Aorta (tissue), 5 donors: ENCODE data around the gene APOL3. TPM values are rescaled to one million over a fixed set of nuclear protein-coding genes. Genes with fewer than 3 reads are reported as not detected.
"Not testable (repeated sequence)": the region's sequence is repeated elsewhere in the genome, so short reads cannot be mapped to it uniquely, and the experiment has no call there.

Experiments
- ATAC-seq: fragments of 200-7000 bp; cut with Tn5 transposase; one replicate; pipeline ENCODE4 v1.9.1; 2022; ENCODE audit warnings: moderate library complexity; ENCODE audit not compliant: low FRiP score
- DNase-seq, 2 donors: peaks; one replicate each; pipeline ENCODE4 v3.0.0-alpha.2; 2020
- H3K27ac ChIP-seq, 2 donors: one replicate each; pipeline ENCODE4 v1.5.1; 2013; ENCODE audit warnings: low read length in 2 of 2, mild to moderate bottlenecking in 2 of 2, moderate library complexity in 2 of 2, control low read depth in 1 of 2, inconsistent platforms in 1 of 2, low read depth in 1 of 2
- H3K27me3 ChIP-seq, 2 donors: one replicate each; pipeline ENCODE4 v1.6.1; 2013; ENCODE audit warnings: control low read depth in 1 of 2, low read length in 1 of 2, mild to moderate bottlenecking in 1 of 2, moderate library complexity in 1 of 2; ENCODE audit not compliant: insufficient read depth in 2 of 2, control insufficient read depth in 1 of 2
- H3K36me3 ChIP-seq, 2 donors: one replicate each; pipeline ENCODE4 v1.6.1; 2013; ENCODE audit warnings: control low read depth in 1 of 2, low read length in 1 of 2, mild to moderate bottlenecking in 1 of 2; ENCODE audit not compliant: insufficient read depth in 2 of 2, control insufficient read depth in 1 of 2
- H3K4me1 ChIP-seq, 2 donors: one replicate each; pipeline ENCODE4 v1.6.1; 2013; ENCODE audit warnings: low read length in 2 of 2, control low read depth in 1 of 2, mild to moderate bottlenecking in 1 of 2, moderate library complexity in 1 of 2; ENCODE audit not compliant: insufficient read depth in 2 of 2, control insufficient read depth in 1 of 2
- H3K4me3 ChIP-seq, 2 donors: one replicate each; pipeline ENCODE4 v1.5.1; 2013; ENCODE audit warnings: low read length in 2 of 2, control low read depth in 1 of 2, mild to moderate bottlenecking in 1 of 2
- H3K9me3 ChIP-seq: one replicate; pipeline ENCODE4 v1.6.1; 2013; ENCODE audit warnings: mild to moderate bottlenecking, low read length; ENCODE audit not compliant: control insufficient read depth
- WGBS, 2 donors: extraction: QIAGEN DNeasy Blood & Tissue Kit; methylation state at CpG; one replicate each; pipeline ENCODE4 v1.1.7; 2013; 5-methylcytosine and 5-hydroxymethylcytosine counted together
- intact Hi-C, 2 donors: fragments of 100-400 bp; cut with DNase I; formaldehyde crosslinking; loops; one replicate each; pipeline versions ENCODE4 v1.14.2 to v1.15.0; 2022
- polyA plus RNA-seq, 2 donors: library from polyadenylated mRNA; stranded (reverse); fragments of 200-250 nt; gene quantifications; one replicate each; pipeline ENCODE4 v1.2.3, GENCODE V29; 2013
- total RNA-seq, 2 donors: library from RNA; stranded (reverse); fragmentation: NEBNext Ultra II Directional; extraction: Animal tissue kit (Norgen Biotek cat#: 25700); gene quantifications; one replicate each; pipeline ENCODE4 v1.2.1, GENCODE V29; 2021
- donor health status: healthy with polysubstance abuse.
- donor health status: Bipolar disorder and iron deficiency.
- donor health status: DM: no; HTN: no; CAD: no.
- donor health status: DM: no; HTN: no; CAD: no.
- donor health status: DM: yes; HTN: yes; CAD: no.

APOL3 gene
- total and polyA plus RNA-seq, 4 donors, result 40.2 to 113 (median 63.3) TPM

DNA sequence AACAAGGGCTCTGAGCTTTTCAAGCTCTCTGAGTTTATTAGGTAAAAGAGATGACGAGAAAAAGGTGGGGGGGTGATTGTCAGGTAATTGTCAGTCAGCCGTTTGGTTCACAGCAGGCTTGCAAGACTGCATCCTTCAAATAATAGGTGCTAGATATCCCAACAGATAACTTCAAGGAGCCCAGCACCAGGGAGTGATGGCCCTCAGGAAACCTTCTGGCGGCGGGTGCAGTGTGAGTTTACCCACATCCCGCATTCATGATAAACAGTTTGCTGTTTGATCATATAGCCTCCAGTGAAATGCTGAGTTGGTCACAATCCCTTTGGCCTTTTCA, 1.2 kb upstream of the APOL3 start:
- ATAC-seq, H3K27me3 ChIP-seq, intact Hi-C loops, H3K4me1 ChIP-seq, H3K4me3 ChIP-seq, DNase-seq, H3K27ac ChIP-seq, H3K9me3 ChIP-seq, H3K36me3 ChIP-seq: not testable (repeated sequence)
- WGBS, 2 donors, result 66 to 84% methylated on average over 5 of the region's 5 CpGs

DNA sequence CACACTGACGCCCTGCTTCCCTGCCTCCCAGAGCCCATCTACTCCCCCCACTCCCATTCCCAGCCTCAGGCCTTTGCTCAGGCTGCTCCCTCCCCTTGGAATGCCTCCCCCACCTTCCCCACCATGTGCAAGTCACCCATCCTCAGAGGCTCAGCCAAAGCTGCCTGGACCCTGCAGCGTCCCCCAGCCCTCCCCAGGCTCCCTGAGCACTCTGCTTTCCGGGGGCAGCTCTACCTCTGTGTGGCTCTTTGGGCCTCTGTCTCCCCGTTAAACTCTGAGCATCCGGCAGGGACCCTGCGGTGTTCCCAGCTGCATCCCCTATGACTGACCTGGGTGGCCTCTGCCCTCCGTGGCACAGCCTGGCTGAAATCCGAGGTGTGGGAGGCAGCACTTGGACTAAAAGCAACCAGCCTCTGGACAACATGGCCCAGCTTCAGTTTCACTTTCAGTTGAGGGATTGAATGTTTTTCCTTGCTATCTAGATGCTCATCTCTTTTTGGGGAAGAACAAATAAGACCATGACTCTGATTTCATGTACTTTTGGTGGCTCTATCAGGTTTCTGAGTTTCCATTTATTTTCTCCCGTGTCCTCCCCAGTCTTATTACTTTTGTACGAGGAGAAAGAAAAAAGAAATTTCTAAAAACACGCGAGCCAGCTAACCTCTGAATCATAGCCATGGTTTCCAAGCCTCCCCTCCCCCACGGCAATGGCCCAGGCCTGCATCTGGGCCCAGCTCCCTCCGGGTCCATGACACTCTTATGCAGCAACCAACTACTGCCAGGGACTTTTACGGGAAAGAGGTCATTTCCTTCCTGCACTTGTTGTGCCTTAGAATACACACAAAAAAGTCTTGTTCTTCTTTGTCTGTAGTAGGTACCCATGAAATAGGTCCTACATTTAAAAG, 3.8 kb downstream of the APOL3 start:
- intact Hi-C loops, result no loop called here
- Histone ChIP-seq H3K4me1 (no peaks in the 10 kb centered on the region), H3K27ac (peak overlapping the region; percentile 38), H3K9me3 (no peaks in the 10 kb centered on the region), H3K36me3 (no peaks in the 10 kb centered on the region), H3K27me3 (no peaks in the 10 kb centered on the region), H3K4me3 (peak overlapping the region; percentile 6 to 12)
- 9 to 11% methylated on average over 15 of the region's 15 CpGs for WGBS, 2 donors
- ATAC-seq, result peak; percentile 88
- peak; percentile 93 to 94 for DNase-seq

- Histone ChIP-seq H3K27me3 (no peaks in the 10 kb centered on the region), H3K9me3 (no peaks in the 10 kb centered on the region), H3K4me3 (no peak overlapping the region), H3K27ac (peak overlapping the region; percentile 38), H3K36me3 (no peaks in the 10 kb centered on the region), H3K4me1 (no peaks in the 10 kb centered on the region)
- 76% methylated on average over 8 of the region's 8 CpGs for WGBS, 2 donors
- intact Hi-C loops, result no loop called here
- no peak for ATAC-seq
- no peak for DNase-seq
Observed at GRCh38 chr22:36156119-36156514, 4.4 kb downstream of the APOL3 start.

GRCh38 chr22:36155702-36156101, 4.9 kb downstream of the APOL3 start:
- peak overlapping the region in 1 of 2 donors; percentile 53 for H3K27ac ChIP-seq
- no peaks in the 10 kb centered on the region for H3K9me3 ChIP-seq
- WGBS, 2 donors, result 44 to 47% methylated on average over 7 of the region's 7 CpGs
- DNase-seq (peak; percentile 65 to 82), ATAC-seq (peak; percentile 77)
- H3K4me1 ChIP-seq, result no peaks in the 10 kb centered on the region
- H3K36me3 ChIP-seq, result no peaks in the 10 kb centered on the region
- intact Hi-C loops, result no loop called here
- no peaks in the 10 kb centered on the region for H3K27me3 ChIP-seq
- no peak overlapping the region for H3K4me3 ChIP-seq

DNA sequence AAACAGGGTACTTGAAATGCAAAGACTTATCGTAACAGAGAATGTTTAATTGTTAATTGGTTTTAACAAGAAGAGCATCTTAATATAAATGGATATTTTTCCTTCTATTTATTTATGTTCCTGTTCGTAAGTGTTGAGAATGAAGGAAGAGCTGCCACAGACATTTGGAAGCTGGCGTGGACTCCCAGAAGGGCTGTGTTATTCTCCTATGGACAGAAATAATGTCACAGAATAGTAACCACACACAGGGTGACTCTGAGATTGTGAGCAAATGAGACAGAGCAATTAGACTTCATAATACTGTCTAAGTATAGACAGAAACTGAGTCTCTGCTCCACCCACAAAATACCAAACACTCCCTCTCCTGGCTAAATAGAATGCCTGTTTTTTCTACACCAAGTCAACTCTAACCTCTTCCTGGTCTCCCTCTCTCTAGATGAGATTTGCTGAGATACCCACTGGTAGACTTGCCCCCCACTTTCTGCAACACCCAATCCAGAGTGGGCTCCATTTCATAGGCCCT, 6.1 kb downstream of the APOL3 start:
- Histone ChIP-seq H3K4me1 (no peaks in the 10 kb centered on the region), H3K27me3 (no peaks in the 10 kb centered on the region), H3K27ac (no peak overlapping the region), H3K4me3 (no peak overlapping the region), H3K9me3 (no peaks in the 10 kb centered on the region), H3K36me3 (no peaks in the 10 kb centered on the region)
- DNase-seq, result no peak
- no peak for ATAC-seq
- WGBS, 2 donors, result 92 to 93% methylated on average over 3 of the region's 3 CpGs
- intact Hi-C loops, result loop anchor here in 1 of 2 donors (5.0 kb wide), 1 partner anchor 83 kb away; the partner anchor contains the start of gene APOL2

- ATAC-seq (no peak), DNase-seq (no peak)
- H3K27ac ChIP-seq, result no peak overlapping the region
- no peak overlapping the region for H3K4me3 ChIP-seq
- H3K36me3 ChIP-seq, result no peaks in the 10 kb centered on the region
- 87 to 88% methylated on average over 12 of the region's 12 CpGs for WGBS, 2 donors
- intact Hi-C loops, result loop anchor here in 1 of 2 donors (5.0 kb wide), 1 partner anchor 84 kb away; the partner anchor contains the start of gene APOL2
- no peaks in the 10 kb centered on the region for H3K27me3 ChIP-seq
- H3K4me1 ChIP-seq, result no peaks in the 10 kb centered on the region
- H3K9me3 ChIP-seq, result no peaks in the 10 kb centered on the region
Observed at GRCh38 chr22:36153501-36154422, 6.8 kb downstream of the APOL3 start.

GRCh38 chr22:36152821-36153220, 7.7 kb downstream of the APOL3 start:
- intact Hi-C loops, result loop anchor here in 1 of 2 donors (5.0 kb wide), 1 partner anchor 84 kb away; the partner anchor contains the start of gene APOL2
- H3K9me3 ChIP-seq, H3K4me1 ChIP-seq, DNase-seq, H3K4me3 ChIP-seq, ATAC-seq, H3K27me3 ChIP-seq, H3K27ac ChIP-seq, H3K36me3 ChIP-seq: not testable (repeated sequence)
- 94 to 95% methylated on average over 4 of the region's 4 CpGs for WGBS, 2 donors

- Histone ChIP-seq H3K4me1 (no peaks in the 10 kb centered on the region), H3K36me3 (no peaks in the 10 kb centered on the region), H3K9me3 (no peaks in the 10 kb centered on the region), H3K27ac (no peak overlapping the region), H3K27me3 (no peaks in the 10 kb centered on the region), H3K4me3 (no peak overlapping the region)
- intact Hi-C loops, result loop anchor here in 1 of 2 donors (5.0 kb wide), 1 partner anchor 85 kb away; the partner anchor contains the start of gene APOL2
- ATAC-seq (no peak), DNase-seq (no peak)
- WGBS, 2 donors, result 97% methylated on average over 3 of the region's 3 CpGs
Observed at GRCh38 chr22:36152088-36152487, 8.5 kb downstream of the APOL3 start.
